Measurements from ENCODE around the gene PPDPF.
"Not testable (repeated sequence)": the region's sequence is repeated elsewhere in the genome, so short reads cannot be mapped to it uniquely, and the experiment has no call there.

Gene PPDPF

GRCh38 chr20:63551068-63551467 lies 30.5 kb downstream of the PPDPF start:
- DNase-seq (ENCODE audit: low read depth): no peak

- no peak for DNase-seq (ENCODE audit: low read depth)
Observed at GRCh38 chr20:63552481-63553249, 32.1 kb downstream of the PPDPF start.

- DNase-seq (ENCODE audit: low read depth): no peak
Observed at GRCh38 chr20:63553251-63553932, 32.8 kb downstream of the PPDPF start.

- DNase-seq (ENCODE audit: low read depth): no peak
Observed at GRCh38 chr20:63553933-63554290, 33.3 kb downstream of the PPDPF start, which contains the start of gene FNDC11. Gene FNDC11, plus strand, starts transcription at chr20:63554159. Its CDS starts 1,505 bp downstream, at chr20:63555664.

GRCh38 chr20:63554361-63555278 lies 34.1 kb downstream of the PPDPF start:
- no peak for DNase-seq (ENCODE audit: low read depth)

GRCh38 chr20:63555661-63556381 lies 35.3 kb downstream of the PPDPF start:
- no peak for DNase-seq (ENCODE audit: low read depth)

GRCh38 chr20:63556873-63557478 lies 36.4 kb downstream of the PPDPF start:
- DNase-seq (ENCODE audit: low read depth): no peak

GRCh38 chr20:63557481-63557891 lies 36.9 kb downstream of the PPDPF start:
- DNase-seq (ENCODE audit: low read depth): no peak

- DNase-seq (ENCODE audit: low read depth): no peak
Observed at GRCh38 chr20:63558804-63559484, 38.4 kb downstream of the PPDPF start.

- DNase-seq (ENCODE audit: low read depth): not testable (repeated sequence)
Observed at GRCh38 chr20:63559485-63560332, 39.1 kb downstream of the PPDPF start.

- no peak for DNase-seq (ENCODE audit: low read depth)
Observed at GRCh38 chr20:63560333-63560805, 39.8 kb downstream of the PPDPF start.

- no peak for DNase-seq (ENCODE audit: low read depth)
Observed at GRCh38 chr20:63560856-63561609, 40.5 kb downstream of the PPDPF start.

GRCh38 chr20:63561624-63562396 lies 41.2 kb downstream of the PPDPF start:
- DNase-seq (ENCODE audit: low read depth): no peak

- no peak for DNase-seq (ENCODE audit: low read depth)
Observed at GRCh38 chr20:63562461-63563224, 42.1 kb downstream of the PPDPF start.

- no peak for DNase-seq (ENCODE audit: low read depth)
Observed at GRCh38 chr20:63563225-63563935, 42.8 kb downstream of the PPDPF start.

- no peak for DNase-seq (ENCODE audit: low read depth)
Observed at GRCh38 chr20:63564036-63564810, 43.7 kb downstream of the PPDPF start.
